Bone marrow (tissue), 2 donors: ENCODE measurements around the gene MARCKS.

Experiments
- DNase-seq, 2 donors: peaks; one replicate each; lab custom pipeline; 2025; lab: John Stamatoyannopoulos, UW

Gene MARCKS

GRCh38 chr6:113853252-113853651 is 3.9 kb upstream of the MARCKS start:
- DNase-seq, result no peak

- DNase-seq, result peak in 1 of 2 donors; percentile 57
These were observed 2.3 kb upstream of the MARCKS start for GRCh38 chr6:113854531-113855499.

DNA sequence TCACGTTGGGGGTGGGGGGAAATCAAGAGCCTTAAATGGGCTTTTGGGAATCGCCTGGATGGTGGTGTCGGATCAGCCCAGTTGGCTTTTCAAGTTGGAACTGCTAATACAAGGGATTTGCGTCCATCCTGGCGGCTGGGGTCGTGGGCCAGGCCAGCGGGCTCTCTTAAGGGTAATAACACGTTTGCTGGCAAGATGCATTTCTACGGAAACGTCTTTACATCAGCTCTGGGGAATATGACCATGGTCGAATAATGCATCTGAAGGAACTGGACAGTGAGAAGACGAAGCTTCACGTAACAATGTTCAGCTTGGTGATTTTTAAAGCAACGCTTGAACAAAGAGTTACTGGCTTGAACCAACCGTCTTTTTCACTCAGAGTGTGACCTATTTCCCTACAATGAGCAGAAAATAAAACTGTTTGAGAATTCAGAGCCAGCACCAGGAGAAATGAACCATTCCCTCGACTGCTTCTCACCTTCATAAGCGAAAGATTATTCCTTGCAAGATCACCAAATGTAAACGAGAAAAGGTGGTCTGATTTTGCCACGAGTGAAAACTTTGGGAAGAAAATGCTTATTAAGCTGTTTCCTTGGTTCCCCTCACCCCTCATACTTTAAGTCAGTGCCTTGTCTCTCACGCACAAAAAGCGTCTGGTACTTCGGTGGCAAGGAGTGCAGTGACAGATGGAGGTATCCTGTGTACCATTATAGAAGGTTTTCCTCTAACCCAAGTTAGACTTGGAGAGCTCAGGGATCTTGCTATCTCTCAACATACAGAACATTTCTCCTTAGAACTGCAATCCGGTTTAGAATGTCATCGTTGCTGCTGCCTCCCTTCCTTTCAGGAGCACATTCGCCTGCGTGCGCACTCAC is 1.4 kb upstream of the MARCKS start:
- peak in 1 of 2 donors; percentile 51 for DNase-seq

DNA sequence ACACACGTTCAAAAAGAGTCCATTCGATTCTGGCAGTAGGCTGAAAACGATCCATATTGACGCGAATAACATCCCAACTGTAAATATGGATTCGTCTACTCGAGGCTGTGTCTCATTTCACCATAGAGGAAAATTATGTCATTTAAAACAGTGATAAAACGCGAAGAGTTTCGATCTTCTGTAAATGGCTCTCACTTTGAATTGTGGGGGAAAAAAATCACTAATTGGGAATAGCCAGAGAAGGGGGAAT is 845 bp upstream of the MARCKS start:
- DNase-seq, result no peak

- DNase-seq, result peak in 1 of 2 donors; percentile 52
These were observed 673 bp downstream of the MARCKS start for GRCh38 chr6:113857556-113858479.

- DNase-seq, result peak; percentile 26 to 76
These were observed 1.6 kb downstream of the MARCKS start for GRCh38 chr6:113858480-113859348.

DNA sequence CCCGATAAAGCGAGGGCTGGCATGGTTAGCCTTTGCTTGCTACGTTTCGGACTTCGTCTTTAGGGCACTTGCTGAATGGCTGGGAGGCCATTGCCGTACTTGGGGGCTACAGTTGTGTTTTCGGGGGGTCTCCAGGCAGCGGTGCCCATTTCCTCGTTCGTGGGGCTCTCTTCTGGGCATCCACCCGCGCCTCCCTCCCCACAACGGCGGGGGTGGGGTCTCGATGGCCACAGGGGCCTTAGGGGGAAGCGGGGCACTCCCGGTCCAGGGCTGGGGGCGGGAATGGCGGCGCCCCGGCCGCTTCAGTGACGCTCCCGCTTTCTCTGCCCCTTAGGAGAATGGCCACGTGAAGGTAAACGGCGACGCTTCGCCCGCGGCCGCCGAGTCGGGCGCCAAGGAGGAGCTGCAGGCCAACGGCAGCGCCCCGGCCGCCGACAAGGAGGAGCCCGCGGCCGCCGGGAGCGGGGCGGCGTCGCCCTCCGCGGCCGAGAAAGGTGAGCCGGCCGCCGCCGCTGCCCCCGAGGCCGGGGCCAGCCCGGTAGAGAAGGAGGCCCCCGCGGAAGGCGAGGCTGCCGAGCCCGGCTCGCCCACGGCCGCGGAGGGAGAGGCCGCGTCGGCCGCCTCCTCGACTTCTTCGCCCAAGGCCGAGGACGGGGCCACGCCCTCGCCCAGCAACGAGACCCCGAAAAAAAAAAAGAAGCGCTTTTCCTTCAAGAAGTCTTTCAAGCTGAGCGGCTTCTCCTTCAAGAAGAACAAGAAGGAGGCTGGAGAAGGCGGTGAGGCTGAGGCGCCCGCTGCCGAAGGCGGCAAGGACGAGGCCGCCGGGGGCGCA is 2.4 kb downstream of the MARCKS start:
- no peak for DNase-seq

- no peak for DNase-seq
These were observed 3.2 kb downstream of the MARCKS start for GRCh38 chr6:113860181-113860955.

- no peak for DNase-seq
These were observed 5.0 kb downstream of the MARCKS start for GRCh38 chr6:113862112-113862511.

DNA sequence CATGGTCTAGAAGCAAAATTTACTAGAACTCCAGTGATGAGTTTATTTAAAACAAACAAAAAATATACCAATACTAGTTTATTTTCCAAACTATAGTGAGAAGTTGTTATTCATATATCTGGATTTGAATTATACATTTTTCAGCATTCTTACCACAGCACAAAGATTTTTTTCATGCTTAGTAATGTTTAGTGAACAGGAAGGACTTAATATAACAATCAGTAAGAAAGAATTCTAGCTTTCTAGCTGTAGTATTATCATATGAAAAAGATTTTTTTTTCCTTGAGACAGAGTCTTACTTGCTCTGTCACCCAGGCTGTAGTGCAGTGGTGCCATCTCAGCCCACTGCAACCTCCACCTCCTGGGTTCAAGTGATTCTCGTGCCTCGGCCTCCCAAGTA is 13.8 kb downstream of the MARCKS start:
- no peak for DNase-seq

DNA sequence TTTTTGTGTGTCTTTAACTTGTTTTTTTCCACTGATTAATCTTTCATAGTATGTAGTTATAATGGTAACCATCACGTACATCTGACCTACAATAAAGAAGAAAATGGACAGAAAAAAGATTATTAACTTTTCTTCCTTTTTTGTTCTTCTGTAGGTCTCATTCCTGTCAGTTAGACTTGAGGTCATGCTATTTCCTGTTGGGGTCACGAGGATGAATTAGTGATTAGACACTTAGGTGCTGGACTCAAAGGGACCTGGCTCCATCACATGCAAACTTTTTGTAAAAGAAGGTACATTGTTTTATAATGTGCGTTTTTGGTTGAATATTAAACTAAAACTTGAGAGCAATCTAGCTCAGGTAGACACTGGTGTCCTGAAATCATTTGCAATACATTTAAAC is 14.8 kb downstream of the MARCKS start:
- no peak for DNase-seq

DNA sequence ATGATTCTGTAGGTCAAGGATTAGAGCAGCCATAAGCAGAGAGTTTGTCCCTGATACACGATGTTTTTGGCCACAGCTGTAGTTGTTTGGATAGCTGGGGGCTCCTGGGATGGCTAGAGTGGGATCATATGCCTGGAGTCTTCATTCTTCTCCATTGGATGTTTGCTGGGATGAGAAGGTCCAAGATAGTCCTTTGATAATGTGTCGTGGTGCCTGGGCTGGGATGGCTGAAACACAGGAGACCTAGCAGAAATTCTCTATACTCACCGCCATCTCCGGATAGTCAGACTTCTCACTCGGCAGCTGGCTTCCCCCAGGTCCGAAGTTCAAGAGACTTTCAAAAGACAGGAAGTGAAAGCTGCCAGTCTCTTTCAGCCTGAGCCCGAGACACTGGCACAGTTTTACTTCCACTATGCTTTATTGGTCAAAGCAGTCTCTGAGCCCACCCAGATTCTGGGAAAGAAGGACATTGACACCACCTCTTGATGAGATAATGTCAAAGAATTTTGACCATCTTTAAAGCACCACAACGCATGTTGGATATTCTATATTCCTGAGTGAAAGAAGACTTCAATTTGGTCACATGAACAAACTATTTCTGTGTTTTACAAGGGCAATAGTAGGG is 16.0 kb downstream of the MARCKS start:
- DNase-seq, result peak; percentile 17 to 27

GRCh38 chr6:113875470-113875869 is 18.3 kb downstream of the MARCKS start:
- no peak for DNase-seq

DNA sequence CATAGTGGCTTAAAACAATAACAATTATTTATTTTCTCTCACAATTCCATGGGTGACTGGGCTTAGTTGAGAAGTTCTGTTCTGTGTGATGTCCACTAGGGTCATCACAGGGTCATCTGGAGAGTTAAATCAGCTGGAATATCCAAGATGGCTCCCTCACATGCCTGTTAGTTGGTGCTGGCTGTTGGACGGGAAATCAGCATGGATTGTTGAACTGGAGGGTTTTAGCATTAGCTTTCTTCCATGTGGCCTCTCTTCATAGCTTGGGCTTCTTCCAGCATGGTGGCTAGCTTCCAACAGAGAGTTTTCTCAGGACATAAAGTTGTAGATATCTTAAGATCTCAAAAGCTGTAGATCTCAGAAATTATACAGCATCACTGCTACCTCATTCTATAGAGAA is 19.6 kb downstream of the MARCKS start:
- DNase-seq, result no peak

- peak in 1 of 2 donors; percentile 47 for DNase-seq
These were observed 22.3 kb downstream of the MARCKS start for GRCh38 chr6:113879186-113880096.

- peak in 1 of 2 donors; percentile 82 for DNase-seq
These were observed 24.4 kb downstream of the MARCKS start for GRCh38 chr6:113881478-113881980.

- DNase-seq, result no peak
These were observed 25.3 kb downstream of the MARCKS start for GRCh38 chr6:113882336-113883022.
